MM.1S (cell line): Measurements from ENCODE around the gene GRB2.

Experiments used
- EZH2 ChIP-seq: fragments of 300-600 bp; sonication (generic); optimal IDR thresholded peaks from 2 replicates; pipeline ENCODE3; 2017; ENCODE audit warnings: low read depth, mild to moderate bottlenecking, antibody characterized with exemption, low read length, mixed read lengths
- EZH2phosphoT487 ChIP-seq: fragments of 300-600 bp; sonication (generic); IDR thresholded peaks from 2 replicates; pipeline ENCODE4 v1.6.1; 2018; ENCODE audit warnings: antibody characterized with exemption, low read length
- TF ChIP-seq, protein P1 (sequence below): fragments of 300-600 bp; sonication (generic); IDR thresholded peaks from 2 replicates; pipeline ENCODE4 v1.5.1; 2016; ENCODE audit warnings: antibody characterized with exemption, low read length, mixed read lengths

DNA sequence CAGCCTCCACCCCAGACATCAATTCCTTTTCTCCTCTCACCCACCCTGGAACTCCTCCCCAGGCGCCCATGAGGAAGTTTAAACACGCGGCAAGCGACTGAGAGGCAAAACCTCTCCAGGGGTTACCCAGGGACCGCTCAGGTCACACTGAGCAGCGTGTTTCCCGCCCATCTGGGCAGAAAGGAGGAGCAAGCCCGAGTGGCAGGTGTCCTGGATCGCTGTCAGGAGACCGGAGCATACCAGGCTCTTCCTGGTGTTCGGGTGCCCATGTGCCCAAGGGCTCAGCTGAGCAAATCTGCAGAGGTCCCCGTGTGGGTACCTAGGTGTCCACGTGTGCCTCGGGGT, 116.7 kb downstream of the GRB2 start:
- TF ChIP-seq, protein P1, sequence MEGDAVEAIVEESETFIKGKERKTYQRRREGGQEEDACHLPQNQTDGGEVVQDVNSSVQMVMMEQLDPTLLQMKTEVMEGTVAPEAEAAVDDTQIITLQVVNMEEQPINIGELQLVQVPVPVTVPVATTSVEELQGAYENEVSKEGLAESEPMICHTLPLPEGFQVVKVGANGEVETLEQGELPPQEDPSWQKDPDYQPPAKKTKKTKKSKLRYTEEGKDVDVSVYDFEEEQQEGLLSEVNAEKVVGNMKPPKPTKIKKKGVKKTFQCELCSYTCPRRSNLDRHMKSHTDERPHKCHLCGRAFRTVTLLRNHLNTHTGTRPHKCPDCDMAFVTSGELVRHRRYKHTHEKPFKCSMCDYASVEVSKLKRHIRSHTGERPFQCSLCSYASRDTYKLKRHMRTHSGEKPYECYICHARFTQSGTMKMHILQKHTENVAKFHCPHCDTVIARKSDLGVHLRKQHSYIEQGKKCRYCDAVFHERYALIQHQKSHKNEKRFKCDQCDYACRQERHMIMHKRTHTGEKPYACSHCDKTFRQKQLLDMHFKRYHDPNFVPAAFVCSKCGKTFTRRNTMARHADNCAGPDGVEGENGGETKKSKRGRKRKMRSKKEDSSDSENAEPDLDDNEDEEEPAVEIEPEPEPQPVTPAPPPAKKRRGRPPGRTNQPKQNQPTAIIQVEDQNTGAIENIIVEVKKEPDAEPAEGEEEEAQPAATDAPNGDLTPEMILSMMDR, result no peak
- TF ChIP-seq EZH2phosphoT487, result no peak
- no peak for TF ChIP-seq EZH2
